Activated naive CD4-positive, alpha-beta T cell treated with anti-CD3 and anti-CD28 coated beads for 36 hours (primary cell): ENCODE data around the gene TM4SF4. TPM values are rescaled to one million over a fixed set of nuclear protein-coding genes. Genes with fewer than 3 reads are reported as not detected.
"Not testable (repeated sequence)": the region's sequence is repeated elsewhere in the genome, so short reads cannot be mapped to it uniquely, and the experiment has no call there.

Source experiments
- CTCF ChIA-PET: fragments of 350-600 bp; sonication (Branson Sonifier 250); formaldehyde crosslinking; loops from one replicate; lab custom pipeline; 2021; ENCODE audit warnings: antibody characterized with exemption; lab: Charles Lee
- DNase-seq: peaks from one replicate; pipeline ENCODE4 v3.0.0-alpha.2; 2020
- H3K27ac Mint-ChIP-seq: one replicate; pipeline ENCODE4 v1.8.0; 2021; ENCODE audit warnings: mild to moderate bottlenecking, mixed read lengths
- H3K27me3 Mint-ChIP-seq: one replicate; pipeline ENCODE4 v1.8.0; 2021; ENCODE audit warnings: low read depth, mixed read lengths
- H3K36me3 Mint-ChIP-seq: one replicate; pipeline ENCODE4 v1.8.0; 2021; ENCODE audit warnings: low read depth, mixed read lengths
- H3K4me1 Mint-ChIP-seq: one replicate; pipeline ENCODE4 v1.8.0; 2021; ENCODE audit warnings: low read depth, mixed read lengths
- H3K4me3 Mint-ChIP-seq: one replicate; pipeline ENCODE4 v1.8.0; 2021; ENCODE audit warnings: mild to moderate bottlenecking, moderate library complexity, mixed read lengths
- H3K9me3 Mint-ChIP-seq: one replicate; pipeline ENCODE4 v1.8.0; 2021; ENCODE audit warnings: mixed read lengths
- intact Hi-C: fragments of 100-400 bp; cut with micrococcal nuclease; formaldehyde crosslinking; loops from one replicate; pipeline ENCODE4 v1.15.1; 2023
- total RNA-seq, 2 experiments: library from RNA; stranded (reverse); gene quantifications; one replicate each; pipeline ENCODE4 v1.2.3, GENCODE V29; 2021

TM4SF4 gene
- total RNA-seq, 2 experiments from 2014 or later = not detected

- DNase-seq = no peak
- no peak overlapping the region for H3K4me3 Mint-ChIP-seq
- no peaks in the 10 kb centered on the region for H3K4me1 Mint-ChIP-seq
- no peaks in the 10 kb centered on the region for H3K9me3 Mint-ChIP-seq
- H3K36me3 Mint-ChIP-seq = no peaks in the 10 kb centered on the region
- no peaks in the 10 kb centered on the region for H3K27me3 Mint-ChIP-seq
- intact Hi-C loops = no loop called here
- CTCF ChIA-PET = interaction anchor here (0.6 to 0.7 kb wide), 2 partner anchors 313 to 493 kb away, joined by 3 read pairs; partner anchors contain the start of gene HPS3
- H3K27ac Mint-ChIP-seq = no peak overlapping the region
Measured at GRCh38 chr3:149442851-149443544, 31.5 kb upstream of the TM4SF4 start.

- intact Hi-C loops = no loop called here
Measured at GRCh38 chr3:149443545-149443912, 31.0 kb upstream of the TM4SF4 start.

DNA sequence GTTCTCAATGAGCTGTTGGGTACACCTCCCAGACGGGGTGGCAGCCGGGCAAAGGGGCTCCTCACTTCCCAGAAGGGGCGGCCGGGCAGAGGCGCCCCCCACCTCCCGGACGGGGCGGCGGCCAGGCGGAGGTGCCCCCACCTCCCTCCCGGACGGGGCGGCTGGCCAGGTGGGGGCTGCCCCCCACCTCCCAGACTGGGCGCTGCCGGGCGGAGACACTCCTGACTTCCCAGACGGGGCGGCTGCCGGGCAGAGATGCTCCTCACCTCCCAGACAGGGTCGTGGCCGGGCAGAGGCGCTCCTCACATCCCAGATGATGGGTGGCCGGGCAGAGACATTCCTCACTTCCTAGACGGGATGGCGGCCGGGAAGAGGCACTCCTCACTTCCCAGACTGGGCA, 29.6 kb upstream of the TM4SF4 start:
- H3K4me1 Mint-ChIP-seq, intact Hi-C loops, H3K4me3 Mint-ChIP-seq, H3K9me3 Mint-ChIP-seq, H3K27ac Mint-ChIP-seq, CTCF ChIA-PET, DNase-seq, H3K27me3 Mint-ChIP-seq, H3K36me3 Mint-ChIP-seq: not testable (repeated sequence)

More at GRCh38 chr3:149443545-149443912, 31.0 kb upstream of the TM4SF4 start:
- H3K27me3 Mint-ChIP-seq = no peaks in the 10 kb centered on the region
- H3K4me1 Mint-ChIP-seq = no peaks in the 10 kb centered on the region
- H3K9me3 Mint-ChIP-seq = no peaks in the 10 kb centered on the region
- H3K27ac Mint-ChIP-seq = no peak overlapping the region
- no peak overlapping the region for H3K4me3 Mint-ChIP-seq
- CTCF ChIA-PET = interaction anchor here (0.7 kb wide), 1 partner anchor 494 kb away, joined by 3 read pairs; no protein-coding TSS in a partner anchor
- H3K36me3 Mint-ChIP-seq = no peaks in the 10 kb centered on the region
- no peak for DNase-seq

DNA sequence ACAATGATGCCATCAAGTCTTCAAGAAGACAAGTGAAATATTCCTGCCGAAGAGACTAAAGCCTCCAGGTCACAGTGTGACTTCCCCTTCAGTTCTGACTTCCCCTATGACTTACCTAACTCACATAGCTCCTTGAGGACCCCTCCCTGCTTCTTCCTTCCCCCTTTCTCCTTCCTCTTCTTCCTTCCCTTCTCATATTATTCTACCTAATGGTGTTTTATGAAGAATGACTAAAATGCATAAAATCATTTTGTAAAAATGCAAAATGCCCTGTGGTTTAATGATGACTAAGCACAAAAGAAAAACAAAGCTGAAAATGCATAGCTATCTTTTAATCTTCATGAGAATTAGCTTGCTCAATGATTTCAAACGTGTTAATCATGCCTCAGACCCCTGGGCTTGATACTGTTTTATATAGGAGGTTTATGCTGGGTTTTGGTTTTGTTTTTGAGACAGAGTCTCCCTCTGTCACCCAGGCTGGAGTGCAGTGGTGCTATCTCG, 26.1 kb upstream of the TM4SF4 start:
- no peak overlapping the region for H3K4me3 Mint-ChIP-seq
- CTCF ChIA-PET = interaction anchor here (0.7 kb wide), 1 partner anchor 325 kb away, joined by 3 read pairs; no protein-coding TSS in a partner anchor
- H3K9me3 Mint-ChIP-seq = peaks cover 13% of the 10 kb centered on the region
- peaks cover 13% of the 10 kb centered on the region for H3K27me3 Mint-ChIP-seq
- intact Hi-C loops = no loop called here
- H3K27ac Mint-ChIP-seq = no peak overlapping the region
- H3K36me3 Mint-ChIP-seq = no peaks in the 10 kb centered on the region
- no peaks in the 10 kb centered on the region for H3K4me1 Mint-ChIP-seq
- DNase-seq = no peak

- no peak overlapping the region for H3K4me3 Mint-ChIP-seq
- H3K9me3 Mint-ChIP-seq = peaks cover 13% of the 10 kb centered on the region
- H3K27me3 Mint-ChIP-seq = peaks cover 13% of the 10 kb centered on the region
- H3K27ac Mint-ChIP-seq = no peak overlapping the region
- intact Hi-C loops = no loop called here
- DNase-seq = no peak
- CTCF ChIA-PET = interaction anchor here (0.6 to 0.7 kb wide), 2 partner anchors 105 to 324 kb away, joined by 3 read pairs; no protein-coding TSS in a partner anchor
- H3K36me3 Mint-ChIP-seq = no peaks in the 10 kb centered on the region
- H3K4me1 Mint-ChIP-seq = no peaks in the 10 kb centered on the region
Measured at GRCh38 chr3:149449182-149449581, 25.3 kb upstream of the TM4SF4 start.

DNA sequence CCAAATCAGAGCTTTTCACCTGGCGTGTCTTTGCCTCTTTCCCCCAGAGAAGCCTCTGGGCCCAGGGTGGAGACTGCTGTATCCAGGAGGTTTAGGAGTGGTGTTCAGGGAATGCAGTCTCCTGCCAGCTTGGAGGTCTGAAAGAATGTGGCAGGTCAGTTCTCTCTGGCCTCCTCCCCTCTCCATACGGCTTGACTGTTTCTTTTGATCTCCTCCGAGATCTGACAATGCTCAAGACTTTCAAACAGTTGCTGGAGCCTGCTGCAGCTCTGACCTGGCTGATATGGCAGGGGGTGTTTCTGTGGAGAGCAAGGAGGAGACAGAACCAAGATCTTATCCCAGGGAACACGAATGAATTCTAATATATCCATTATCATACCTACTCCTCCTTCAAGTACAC, 24.7 kb upstream of the TM4SF4 start:
- intact Hi-C loops = no loop called here

DNA sequence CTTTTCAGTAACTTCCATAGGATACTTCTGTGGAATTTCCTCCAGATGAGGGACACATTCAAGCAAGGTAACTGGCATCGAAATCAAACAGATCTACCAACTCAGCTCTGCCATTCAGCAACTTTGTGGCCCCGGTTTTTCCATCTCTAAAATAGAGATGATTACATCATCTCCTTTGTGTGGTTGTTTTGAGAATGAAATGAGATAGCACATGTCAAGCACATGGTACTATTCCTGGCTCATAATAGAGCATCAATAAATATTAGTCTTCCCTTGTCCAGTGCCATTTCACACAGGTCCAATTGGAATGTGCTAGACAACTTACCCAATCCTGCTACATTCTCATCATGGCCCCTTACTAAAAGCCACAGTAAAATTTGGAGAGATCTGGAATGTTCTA, 24.2 kb upstream of the TM4SF4 start:
- intact Hi-C loops = no loop called here
- CTCF ChIA-PET = no interaction called here
- DNase-seq = no peak
- no peaks in the 10 kb centered on the region for H3K4me1 Mint-ChIP-seq
- H3K9me3 Mint-ChIP-seq = peaks cover 13% of the 10 kb centered on the region
- no peak overlapping the region for H3K4me3 Mint-ChIP-seq
- H3K36me3 Mint-ChIP-seq = no peaks in the 10 kb centered on the region
- H3K27ac Mint-ChIP-seq = no peak overlapping the region
- peaks cover 18% of the 10 kb centered on the region for H3K27me3 Mint-ChIP-seq

More for the DNA sequence above, 24.7 kb upstream of the TM4SF4 start:
- Mint-ChIP-seq H3K4me1 (no peaks in the 10 kb centered on the region), H3K9me3 (peaks cover 13% of the 10 kb centered on the region), H3K27ac (no peak overlapping the region), H3K27me3 (peaks cover 15% of the 10 kb centered on the region), H3K36me3 (no peaks in the 10 kb centered on the region), H3K4me3 (no peak overlapping the region)
- DNase-seq = no peak
- CTCF ChIA-PET = no interaction called here

GRCh38 chr3:149452036-149452435, 22.5 kb upstream of the TM4SF4 start:
- Mint-ChIP-seq H3K9me3 (peaks cover 13% of the 10 kb centered on the region), H3K27ac (no peak overlapping the region), H3K27me3 (peaks cover 25% of the 10 kb centered on the region), H3K4me3 (no peak overlapping the region), H3K36me3 (no peaks in the 10 kb centered on the region), H3K4me1 (no peaks in the 10 kb centered on the region)
- intact Hi-C loops = no loop called here
- CTCF ChIA-PET = no interaction called here
- DNase-seq = no peak

DNA sequence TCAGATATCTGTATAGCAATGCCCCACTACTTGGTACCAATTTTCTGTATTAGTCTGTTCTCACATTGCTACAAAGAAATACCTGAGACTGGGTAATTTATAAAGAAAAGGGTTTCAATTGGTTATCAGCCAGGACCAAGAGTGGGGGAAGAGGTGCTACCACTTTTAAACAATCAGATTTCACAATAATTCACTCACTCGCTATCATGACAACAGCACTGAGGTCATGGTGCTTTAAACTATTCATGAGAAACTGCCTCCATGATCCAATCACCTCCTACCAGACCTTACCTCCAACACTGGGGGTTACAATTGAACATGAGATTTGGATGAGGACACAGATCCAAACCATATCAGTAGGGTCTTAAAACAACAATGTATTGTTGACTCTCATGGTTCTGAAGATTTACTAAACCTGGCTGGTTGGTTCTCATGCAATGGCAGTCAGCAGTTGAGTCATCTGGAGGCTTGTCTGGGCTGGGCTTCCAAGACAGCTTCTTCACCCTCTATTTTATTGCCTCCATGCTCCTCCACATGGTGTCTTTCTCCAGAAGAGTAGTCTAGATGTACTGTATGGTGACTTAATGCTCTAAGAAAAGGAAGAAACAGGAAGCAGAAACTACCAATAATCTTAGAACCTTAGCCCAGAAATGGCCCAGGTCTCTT, 21.2 kb upstream of the TM4SF4 start:
- H3K27me3 Mint-ChIP-seq = peaks cover 25% of the 10 kb centered on the region
- H3K4me1 Mint-ChIP-seq = no peaks in the 10 kb centered on the region
- H3K36me3 Mint-ChIP-seq = no peaks in the 10 kb centered on the region
- no peak overlapping the region for H3K27ac Mint-ChIP-seq
- DNase-seq = no peak
- peaks cover 13% of the 10 kb centered on the region for H3K9me3 Mint-ChIP-seq
- CTCF ChIA-PET = no interaction called here
- intact Hi-C loops = no loop called here
- H3K4me3 Mint-ChIP-seq = no peak overlapping the region

DNA sequence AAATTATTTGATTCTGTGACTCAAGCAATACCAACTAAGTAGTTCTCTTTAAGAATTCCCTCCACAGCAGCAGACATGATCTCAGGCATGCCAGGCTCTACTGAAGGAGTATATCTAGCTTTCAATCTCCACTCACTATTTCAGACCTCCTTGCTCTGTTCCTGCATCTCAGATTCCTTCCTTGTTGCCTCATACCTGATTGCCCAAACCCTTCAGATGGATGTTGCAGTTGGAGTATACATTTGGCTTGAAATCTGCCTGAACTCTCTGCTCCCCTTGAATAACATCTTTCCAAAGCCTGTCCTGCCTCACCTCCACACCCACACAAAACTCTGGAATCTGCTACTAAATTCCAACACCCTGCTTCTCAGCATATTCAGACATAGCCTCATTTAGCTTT, 19.8 kb upstream of the TM4SF4 start:
- Mint-ChIP-seq H3K4me1 (no peaks in the 10 kb centered on the region), H3K27ac (no peak overlapping the region), H3K27me3 (peaks cover 25% of the 10 kb centered on the region), H3K9me3 (peaks cover 13% of the 10 kb centered on the region), H3K4me3 (no peak overlapping the region), H3K36me3 (no peaks in the 10 kb centered on the region)
- no peak for DNase-seq
- CTCF ChIA-PET = no interaction called here
- intact Hi-C loops = no loop called here

GRCh38 chr3:149455366-149455765, 19.1 kb upstream of the TM4SF4 start:
- Mint-ChIP-seq H3K27me3 (peaks cover 19% of the 10 kb centered on the region), H3K4me3 (no peak overlapping the region), H3K4me1 (no peaks in the 10 kb centered on the region), H3K36me3 (no peaks in the 10 kb centered on the region), H3K9me3 (peaks cover 13% of the 10 kb centered on the region), H3K27ac (no peak overlapping the region)
- intact Hi-C loops = no loop called here
- CTCF ChIA-PET = no interaction called here
- no peak for DNase-seq

- peaks cover 12% of the 10 kb centered on the region for H3K9me3 Mint-ChIP-seq
- H3K27ac Mint-ChIP-seq = no peak overlapping the region
- H3K4me3 Mint-ChIP-seq = no peak overlapping the region
- H3K36me3 Mint-ChIP-seq = no peaks in the 10 kb centered on the region
- CTCF ChIA-PET = no interaction called here
- DNase-seq = no peak
- H3K27me3 Mint-ChIP-seq = peaks cover 16% of the 10 kb centered on the region
- intact Hi-C loops = no loop called here
- H3K4me1 Mint-ChIP-seq = no peaks in the 10 kb centered on the region
Measured at GRCh38 chr3:149455989-149456388, 18.5 kb upstream of the TM4SF4 start.
